ENCODE results near the gene LRGUK.
A peak's percentile ranks its signal among the peaks of the same experiment; 100 is the strongest.

The LRGUK gene

DNA sequence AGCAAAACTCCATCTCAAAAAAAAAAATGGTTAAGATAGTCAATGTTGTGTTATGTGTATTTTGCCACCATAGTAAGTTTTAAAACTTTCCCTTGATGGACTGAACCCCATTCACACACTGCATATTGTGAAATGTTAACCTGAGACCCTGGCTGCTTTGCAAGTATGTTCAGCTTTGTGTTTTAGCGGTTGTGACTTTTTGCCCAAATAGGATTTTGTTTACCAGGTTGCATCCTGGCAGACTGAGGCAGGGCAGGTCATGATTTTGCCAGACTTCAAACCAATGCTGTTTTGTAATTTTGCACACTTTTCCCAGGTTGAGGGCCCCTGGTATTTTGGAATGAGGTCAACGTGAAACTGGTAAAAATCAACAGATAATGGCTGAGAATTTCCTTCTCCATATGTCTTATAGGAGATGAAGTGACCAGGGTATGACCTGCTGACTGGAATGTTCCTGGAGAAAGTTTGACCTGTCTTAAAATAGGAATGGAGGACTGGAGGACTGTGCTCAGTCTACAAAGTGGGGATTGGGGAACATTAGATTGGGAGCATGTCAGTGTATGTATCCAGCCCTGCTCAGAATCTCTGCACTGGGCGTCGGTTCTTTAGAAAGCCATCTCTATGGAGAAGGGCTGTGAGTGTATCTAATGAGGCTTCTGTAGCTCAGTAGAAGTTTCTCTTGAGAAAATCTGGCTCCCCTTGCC, 76.2 kb downstream of the LRGUK start:
- TF ChIP-seq, protein P1, sequence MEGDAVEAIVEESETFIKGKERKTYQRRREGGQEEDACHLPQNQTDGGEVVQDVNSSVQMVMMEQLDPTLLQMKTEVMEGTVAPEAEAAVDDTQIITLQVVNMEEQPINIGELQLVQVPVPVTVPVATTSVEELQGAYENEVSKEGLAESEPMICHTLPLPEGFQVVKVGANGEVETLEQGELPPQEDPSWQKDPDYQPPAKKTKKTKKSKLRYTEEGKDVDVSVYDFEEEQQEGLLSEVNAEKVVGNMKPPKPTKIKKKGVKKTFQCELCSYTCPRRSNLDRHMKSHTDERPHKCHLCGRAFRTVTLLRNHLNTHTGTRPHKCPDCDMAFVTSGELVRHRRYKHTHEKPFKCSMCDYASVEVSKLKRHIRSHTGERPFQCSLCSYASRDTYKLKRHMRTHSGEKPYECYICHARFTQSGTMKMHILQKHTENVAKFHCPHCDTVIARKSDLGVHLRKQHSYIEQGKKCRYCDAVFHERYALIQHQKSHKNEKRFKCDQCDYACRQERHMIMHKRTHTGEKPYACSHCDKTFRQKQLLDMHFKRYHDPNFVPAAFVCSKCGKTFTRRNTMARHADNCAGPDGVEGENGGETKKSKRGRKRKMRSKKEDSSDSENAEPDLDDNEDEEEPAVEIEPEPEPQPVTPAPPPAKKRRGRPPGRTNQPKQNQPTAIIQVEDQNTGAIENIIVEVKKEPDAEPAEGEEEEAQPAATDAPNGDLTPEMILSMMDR (conservative IDR thresholded peaks at IDR 0.05; ENCODE audit: low read depth, low read length), result no peak
- H3K4me3 ChIP-seq (ENCODE audit: low read depth, low read length), result no peak overlapping the region
- no peak for DNase-seq (ENCODE audit: low read depth)

DNA sequence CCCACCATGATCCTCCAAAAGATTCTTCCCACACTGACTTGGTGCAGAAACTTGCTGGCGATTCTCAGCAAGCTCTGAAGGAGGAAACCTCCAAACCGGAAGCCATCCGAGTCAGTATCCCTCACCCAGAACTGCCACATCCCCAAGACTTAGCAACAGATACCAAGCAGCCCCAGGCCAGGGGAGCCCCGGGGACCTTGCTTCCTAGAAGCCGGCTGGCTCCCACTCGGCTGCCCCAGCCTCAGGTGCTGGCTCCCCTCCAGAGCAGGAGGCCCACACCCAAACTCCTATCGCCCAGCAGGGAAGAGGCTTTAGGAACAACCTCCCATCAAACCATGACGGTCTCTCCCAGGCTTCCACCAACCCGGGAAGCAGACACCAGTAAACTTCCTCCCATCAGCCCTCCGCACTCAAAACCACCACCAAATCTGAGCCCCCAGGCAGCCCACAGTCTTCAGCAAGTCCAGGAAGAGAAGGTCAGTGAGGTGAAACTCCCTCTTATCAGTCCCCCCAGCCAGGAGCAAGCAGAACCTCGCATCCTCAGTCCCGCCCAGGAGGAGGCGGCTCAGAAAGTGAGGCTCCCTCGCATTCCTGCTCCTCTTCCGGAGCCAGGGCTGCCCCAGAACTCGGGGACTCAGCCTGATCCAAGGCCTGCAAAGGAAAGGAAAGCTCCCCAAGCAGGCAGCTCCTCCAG, 82.3 kb downstream of the LRGUK start:
- TF ChIP-seq, protein P1 (conservative IDR thresholded peaks at IDR 0.05; ENCODE audit: low read depth, low read length), result no peak
- no peak for DNase-seq (ENCODE audit: low read depth)
- no peak overlapping the region for H3K4me3 ChIP-seq (ENCODE audit: low read depth, low read length)

DNA sequence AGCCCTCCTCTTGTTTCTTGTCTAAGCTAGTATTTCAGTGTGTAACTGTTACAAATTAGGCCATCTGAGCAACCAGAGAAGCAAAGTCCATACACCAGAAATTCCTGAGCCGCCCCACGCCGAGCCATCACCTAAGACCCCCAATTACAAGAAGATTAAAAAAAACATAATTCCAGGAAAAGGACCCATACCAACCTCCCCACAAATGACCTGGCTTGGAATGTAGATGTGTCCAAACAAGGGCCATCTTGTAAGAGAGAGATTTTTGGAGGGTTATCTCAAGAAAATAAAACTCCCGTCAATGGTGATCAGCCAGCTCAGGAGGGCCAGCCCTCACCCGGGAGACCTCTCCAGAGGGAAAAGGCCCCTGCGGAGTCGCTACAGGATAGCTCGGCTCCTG, 83.1 kb downstream of the LRGUK start:
- TF ChIP-seq, protein P1 (conservative IDR thresholded peaks at IDR 0.05; ENCODE audit: low read depth, low read length), result no peak
- DNase-seq (ENCODE audit: low read depth), result no peak
- H3K4me3 ChIP-seq (ENCODE audit: low read depth, low read length), result no peak overlapping the region

DNA sequence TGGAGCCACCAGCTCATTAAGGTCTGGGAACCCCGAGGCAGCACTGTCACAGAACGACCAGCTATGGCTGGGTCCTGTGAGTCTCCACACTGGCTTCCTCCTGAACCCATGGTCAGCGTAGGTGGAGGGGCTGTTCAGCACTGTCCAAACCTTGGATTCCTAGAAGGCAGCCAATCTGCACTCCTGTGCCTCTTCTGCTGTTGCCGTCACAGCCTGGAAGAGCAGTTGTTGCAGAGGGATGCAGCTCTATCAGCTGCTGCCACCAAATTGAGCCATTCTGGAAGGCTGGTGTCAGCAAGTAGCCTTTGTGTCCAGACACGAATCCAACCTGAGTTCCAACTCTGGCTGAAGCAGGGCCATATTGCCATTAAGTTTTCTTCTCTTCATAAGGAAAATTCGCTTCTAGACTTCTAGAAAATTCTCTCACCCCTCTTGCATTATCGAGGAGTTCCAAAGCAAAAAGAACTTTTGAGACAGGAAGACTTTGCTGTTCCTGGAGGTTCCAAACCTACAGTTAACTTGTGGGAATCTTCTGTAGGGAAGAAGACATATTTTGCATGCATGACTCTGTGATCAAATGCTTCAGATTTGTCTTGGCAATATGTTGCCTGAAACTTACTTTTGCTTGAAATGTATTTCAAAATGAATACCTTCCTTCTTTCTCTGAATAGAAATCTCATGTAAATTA, 84.0 kb downstream of the LRGUK start:
- DNase-seq (ENCODE audit: low read depth), result no peak
- no peak overlapping the region for H3K4me3 ChIP-seq (ENCODE audit: low read depth, low read length)
- TF ChIP-seq, protein P1 (conservative IDR thresholded peaks at IDR 0.05; ENCODE audit: low read depth, low read length), result no peak

DNA sequence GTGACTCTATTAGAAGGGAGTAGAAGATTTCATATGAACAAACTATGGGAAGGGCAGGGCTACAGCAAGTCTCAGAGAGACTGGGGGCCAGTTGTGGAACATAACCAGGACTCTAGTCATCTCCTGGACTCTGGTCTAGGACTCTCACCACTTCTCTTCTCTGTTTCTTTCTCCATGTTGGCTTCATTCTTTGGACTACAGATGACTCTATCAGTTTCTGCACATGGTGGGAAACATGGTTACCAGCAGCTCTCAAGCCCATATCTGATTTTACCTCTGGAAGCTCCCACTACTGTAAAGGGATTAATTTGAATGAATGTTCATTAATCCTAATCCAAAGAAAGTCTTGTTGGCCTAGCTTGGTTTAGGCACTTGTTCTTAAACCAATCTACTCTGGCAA, 84.7 kb downstream of the LRGUK start:
- H3K4me3 ChIP-seq (ENCODE audit: low read depth, low read length), result no peak overlapping the region
- no peak for DNase-seq (ENCODE audit: low read depth)
- TF ChIP-seq, protein P1 (conservative IDR thresholded peaks at IDR 0.05; ENCODE audit: low read depth, low read length), result no peak

DNA sequence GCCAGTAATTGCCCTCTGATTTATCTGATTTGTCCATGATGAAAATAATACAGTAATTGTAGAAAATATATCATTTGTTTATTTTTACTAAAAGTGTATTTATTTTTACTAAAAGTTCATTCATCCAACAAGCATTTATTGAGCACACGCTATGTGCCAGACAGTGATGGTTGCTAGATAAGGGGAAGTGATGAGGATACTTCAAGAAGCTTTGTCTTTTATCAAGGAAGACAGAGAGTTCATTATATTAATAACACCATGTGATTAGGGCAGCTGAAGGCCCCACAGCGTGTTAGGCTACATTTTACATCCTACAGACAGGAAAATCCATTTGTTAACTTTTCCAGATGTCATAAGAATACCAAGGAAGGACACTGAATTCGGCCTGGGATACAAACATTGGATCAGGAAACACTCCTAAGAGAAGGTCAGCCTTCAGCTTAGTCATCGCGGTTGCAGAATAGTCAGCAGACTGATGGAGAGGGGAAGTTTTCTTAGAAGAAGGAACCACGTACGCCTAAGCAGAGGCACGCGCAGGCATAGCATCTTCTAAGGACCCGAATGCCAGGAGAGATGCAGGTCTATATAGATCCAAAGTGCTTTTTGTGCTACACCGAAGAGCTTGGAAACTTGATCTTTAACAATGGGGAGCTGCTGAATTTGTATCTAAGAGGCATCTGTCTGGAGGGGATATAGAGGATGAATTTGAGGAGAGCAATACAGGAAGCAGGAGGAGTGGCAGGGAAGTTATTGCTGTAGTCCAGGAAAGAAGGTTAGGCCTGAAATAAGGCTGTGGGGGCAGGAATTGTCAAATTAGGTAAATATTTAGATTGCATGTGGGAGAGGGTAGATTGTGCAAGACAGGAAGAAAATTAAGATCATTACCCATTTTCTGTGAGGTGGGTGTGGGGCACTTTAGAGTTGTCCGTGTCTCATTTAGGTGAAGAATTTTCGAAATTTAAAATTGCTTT, 85.7 kb downstream of the LRGUK start:
- peak; percentile 9 for DNase-seq (ENCODE audit: low read depth)
- TF ChIP-seq, protein P1 (conservative IDR thresholded peaks at IDR 0.05; ENCODE audit: low read depth, low read length), result no peak
- no peak overlapping the region for H3K4me3 ChIP-seq (ENCODE audit: low read depth, low read length)
